ENCODE results near the gene ZNF512. TPM values are rescaled to one million over a fixed set of nuclear protein-coding genes. Genes with fewer than 3 reads are reported as not detected.

ZNF512 gene
- total RNA-seq, 4 donors from 2014 or later, result 17.9 to 82.9 (median 42.6) TPM

DNA sequence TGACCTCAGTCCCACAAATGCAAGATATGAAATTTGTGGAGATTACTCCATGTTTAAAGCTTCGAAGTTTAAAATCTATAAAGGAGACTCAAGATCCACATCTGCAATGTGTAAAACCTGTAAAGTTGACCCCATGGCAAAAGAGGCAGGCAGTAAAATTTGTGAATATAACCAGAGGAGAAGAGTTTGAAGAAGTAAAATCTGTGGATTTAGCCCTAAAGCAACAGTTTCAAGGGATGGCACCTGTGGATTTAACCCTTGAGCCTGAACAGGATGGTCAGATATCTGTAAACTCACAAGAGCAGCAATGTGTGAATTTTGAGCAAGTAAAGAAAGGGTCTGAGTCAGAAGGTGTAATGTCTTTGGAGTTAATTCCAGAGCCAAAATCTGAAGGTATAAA is 11.2 kb upstream of the ZNF512 start:
- TF ChIP-seq CTCF (IDR thresholded peaks at IDR 0.05) (no peak), POLR2A (IDR thresholded peaks at IDR 0.05) (no peak)
- Histone ChIP-seq H3K4me1 (no peaks in the 10 kb centered on the region), H3K9me3 (no peaks in the 10 kb centered on the region), H3K27ac (no peak overlapping the region), H3K4me3 (no peak overlapping the region), H3K36me3 (no peaks in the 10 kb centered on the region), H3K27me3 (no peaks in the 10 kb centered on the region)
- intact Hi-C loops (cut with DNase I; ENCODE audit: low total_unique reads), result no loop called here
- DNase-seq, result no peak

- Histone ChIP-seq H3K4me3 (no peak overlapping the region), H3K27ac (no peak overlapping the region), H3K9me3 (peaks cover 0 to 5% of the 10 kb centered on the region in 2 donors), H3K4me1 (no peaks in the 10 kb centered on the region), H3K27me3 (no peaks in the 10 kb centered on the region), H3K36me3 (no peaks in the 10 kb centered on the region)
- DNase-seq, result no peak
- intact Hi-C loops (cut with DNase I; ENCODE audit: low total_unique reads), result no loop called here
- TF ChIP-seq CTCF (IDR thresholded peaks at IDR 0.05), result no peak
- TF ChIP-seq POLR2A (IDR thresholded peaks at IDR 0.05), result no peak
Observed at GRCh38 chr2:27572439-27572838, 10.4 kb upstream of the ZNF512 start.

DNA sequence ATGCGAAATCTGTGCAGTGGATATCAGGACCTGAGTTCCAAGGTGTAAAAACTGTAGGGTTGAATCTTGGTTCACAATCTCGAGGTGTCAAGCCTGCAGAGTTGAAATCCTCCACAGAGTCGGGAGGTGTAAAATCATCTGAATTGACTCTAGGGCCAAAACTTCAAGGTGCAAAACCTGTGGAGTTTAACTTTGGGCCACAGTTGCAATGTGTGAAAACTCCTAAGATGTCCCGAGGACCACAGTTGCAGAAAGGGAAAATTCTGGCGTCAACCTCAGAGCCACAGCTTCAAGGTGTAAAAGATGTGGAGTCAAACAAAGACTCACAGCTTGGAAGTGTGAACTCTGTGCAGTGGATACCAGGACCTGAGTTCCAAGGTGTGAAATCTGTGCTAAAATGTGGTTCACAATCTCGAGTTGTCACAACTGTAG is 9.8 kb upstream of the ZNF512 start:
- H3K36me3 ChIP-seq, result no peaks in the 10 kb centered on the region
- no peaks in the 10 kb centered on the region for H3K4me1 ChIP-seq
- intact Hi-C loops (cut with DNase I; ENCODE audit: low total_unique reads), result no loop called here
- peaks cover 0 to 11% of the 10 kb centered on the region in 2 donors for H3K9me3 ChIP-seq
- DNase-seq, result no peak
- H3K27me3 ChIP-seq, result no peaks in the 10 kb centered on the region
- TF ChIP-seq CTCF (IDR thresholded peaks at IDR 0.05), result no peak
- TF ChIP-seq POLR2A (IDR thresholded peaks at IDR 0.05), result no peak
- H3K4me3 ChIP-seq, result no peak overlapping the region
- H3K27ac ChIP-seq, result no peak overlapping the region

GRCh38 chr2:27573452-27573851 is 9.4 kb upstream of the ZNF512 start:
- TF ChIP-seq POLR2A (IDR thresholded peaks at IDR 0.05) (no peak), CTCF (IDR thresholded peaks at IDR 0.05) (no peak)
- no peaks in the 10 kb centered on the region for H3K4me1 ChIP-seq
- no peak overlapping the region for H3K27ac ChIP-seq
- H3K9me3 ChIP-seq, result peaks cover 0 to 12% of the 10 kb centered on the region in 2 donors
- H3K4me3 ChIP-seq, result no peak overlapping the region
- DNase-seq, result no peak
- intact Hi-C loops (cut with DNase I; ENCODE audit: low total_unique reads), result no loop called here
- H3K27me3 ChIP-seq, result no peaks in the 10 kb centered on the region
- no peaks in the 10 kb centered on the region for H3K36me3 ChIP-seq

DNA sequence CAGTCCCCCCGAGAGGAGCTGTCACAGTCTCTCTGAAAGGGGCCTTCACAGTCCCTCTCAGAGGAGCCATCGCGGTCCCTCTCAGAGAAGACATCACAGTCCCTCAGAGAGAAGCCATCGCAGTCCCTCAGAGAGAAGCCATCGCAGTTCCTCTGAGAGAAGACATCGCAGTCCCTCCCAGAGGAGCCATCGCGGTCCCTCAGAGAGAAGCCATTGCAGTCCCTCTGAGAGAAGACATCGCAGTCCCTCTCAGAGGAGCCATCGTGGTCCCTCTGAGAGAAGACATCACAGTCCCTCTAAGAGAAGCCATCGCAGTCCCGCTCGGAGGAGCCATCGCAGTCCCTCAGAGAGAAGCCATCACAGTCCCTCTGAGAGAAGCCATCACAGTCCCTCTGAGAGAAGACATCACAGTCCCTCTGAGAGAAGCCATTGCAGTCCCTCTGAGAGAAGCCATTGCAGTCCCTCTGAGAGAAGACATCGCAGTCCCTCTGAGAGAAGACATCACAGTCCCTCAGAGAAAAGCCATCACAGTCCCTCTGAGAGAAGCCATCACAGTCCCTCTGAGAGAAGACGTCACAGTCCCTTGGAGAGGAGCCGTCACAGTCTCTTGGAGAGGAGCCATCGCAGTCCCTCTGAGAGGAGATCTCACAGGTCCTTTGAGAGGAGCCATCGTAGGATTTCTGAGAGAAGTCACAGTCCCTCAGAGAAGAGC is 1.3 kb upstream of the ZNF512 start:
- intact Hi-C loops (cut with DNase I; ENCODE audit: low total_unique reads), result no loop called here
- no peak for DNase-seq
- no peaks in the 10 kb centered on the region for H3K36me3 ChIP-seq
- peaks cover 10 to 11% of the 10 kb centered on the region in 2 donors for H3K4me1 ChIP-seq
- peak overlapping the region in 1 of 2 donors; percentile 47 for H3K27ac ChIP-seq
- no peak overlapping the region for H3K4me3 ChIP-seq
- H3K27me3 ChIP-seq, result no peaks in the 10 kb centered on the region
- TF ChIP-seq CTCF (IDR thresholded peaks at IDR 0.05) (no peak), POLR2A (IDR thresholded peaks at IDR 0.05) (no peak)
- H3K9me3 ChIP-seq, result peaks cover 0 to 12% of the 10 kb centered on the region in 2 donors

Data from uterus (tissue), 4 donors.